Lower leg skin (tissue), 4 donors: ENCODE measurements around the gene MISP. TPM values are rescaled to one million over a fixed set of nuclear protein-coding genes. Genes with fewer than 3 reads are reported as not detected.

Experiments used
- DNase-seq, 2 donors: peaks; one replicate each; pipeline ENCODE4 v3.0.0-alpha.2; 2019; ENCODE audit warnings: low spot score in 2 of 2
- H3K4me3 ChIP-seq: fragments of 200-600 bp; sonication (generic); 2 replicates; pipeline ENCODE4 v1.5.1; 2017; ENCODE audit warnings: mild to moderate bottlenecking, low read depth; ENCODE audit not compliant: poor library complexity, severe bottlenecking
- POLR2A ChIP-seq, 2 donors: fragments of 450-650 bp; IDR thresholded peaks; one replicate each; pipeline ENCODE4 v1.6.1; 2016 to 2017; ENCODE audit warnings: antibody characterized with exemption in 2 of 2, mild to moderate bottlenecking in 1 of 2, moderate library complexity in 1 of 2
- WGBS, 2 donors: methylation state at CpG; one replicate each; pipeline ENCODE4 v1.1.5; 2018; 5-methylcytosine and 5-hydroxymethylcytosine counted together
- intact Hi-C: fragments of 100-400 bp; cut with DNase I; formaldehyde crosslinking; loops from one replicate; pipeline ENCODE4 v1.15.0; 2023; ENCODE audit warnings: low total_unique reads
- total RNA-seq, 4 donors: library from RNA; depleted of rRNA; stranded (reverse); fragments of >200 nt; gene quantifications; one replicate each; pipeline ENCODE4 v1.1.0, GENCODE V29; 2016
- TF ChIP-seq, protein P1 (sequence below), 3 donors: fragments of 450-650 bp; IDR thresholded peaks; one replicate each; pipeline ENCODE4 v1.5.1; 2016; ENCODE audit warnings: antibody characterized with exemption in 3 of 3, mild to moderate bottlenecking in 3 of 3, moderate library complexity in 2 of 3

MISP gene
- total RNA-seq, 4 donors from 2014 or later = 0.08 to 2.8 (median 0.92) TPM

DNA sequence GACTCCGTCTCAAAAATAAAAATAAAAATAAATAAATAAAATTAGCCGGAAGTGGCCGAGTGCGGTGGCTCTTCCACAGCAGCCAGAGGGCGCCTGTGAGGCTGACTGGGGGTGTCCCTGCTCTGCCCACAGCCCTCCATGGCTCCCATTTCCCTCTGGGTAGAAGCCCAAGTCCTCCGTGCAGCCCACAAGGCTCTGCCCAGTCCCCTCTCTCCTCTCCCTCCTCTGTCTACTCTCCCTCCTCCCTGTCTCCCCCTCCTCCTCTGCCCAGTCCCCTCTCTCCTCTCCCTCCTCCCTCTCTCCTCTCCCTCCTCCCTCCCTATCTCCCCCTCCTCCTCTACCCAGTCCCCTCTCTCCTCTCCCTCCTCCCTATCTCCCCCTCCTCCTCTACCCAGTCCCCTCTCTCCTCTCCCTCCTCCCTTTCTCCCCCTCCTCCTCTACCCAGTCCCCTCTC, 20.4 kb downstream of the MISP start:
- WGBS, 2 donors = 13% methylated on average over 6 of the region's 6 CpGs
- intact Hi-C loops = no loop called here
- no peak overlapping the region for H3K4me3 ChIP-seq
- TF ChIP-seq POLR2A (IDR thresholded peaks at IDR 0.05) = no peak
- TF ChIP-seq, protein P1, sequence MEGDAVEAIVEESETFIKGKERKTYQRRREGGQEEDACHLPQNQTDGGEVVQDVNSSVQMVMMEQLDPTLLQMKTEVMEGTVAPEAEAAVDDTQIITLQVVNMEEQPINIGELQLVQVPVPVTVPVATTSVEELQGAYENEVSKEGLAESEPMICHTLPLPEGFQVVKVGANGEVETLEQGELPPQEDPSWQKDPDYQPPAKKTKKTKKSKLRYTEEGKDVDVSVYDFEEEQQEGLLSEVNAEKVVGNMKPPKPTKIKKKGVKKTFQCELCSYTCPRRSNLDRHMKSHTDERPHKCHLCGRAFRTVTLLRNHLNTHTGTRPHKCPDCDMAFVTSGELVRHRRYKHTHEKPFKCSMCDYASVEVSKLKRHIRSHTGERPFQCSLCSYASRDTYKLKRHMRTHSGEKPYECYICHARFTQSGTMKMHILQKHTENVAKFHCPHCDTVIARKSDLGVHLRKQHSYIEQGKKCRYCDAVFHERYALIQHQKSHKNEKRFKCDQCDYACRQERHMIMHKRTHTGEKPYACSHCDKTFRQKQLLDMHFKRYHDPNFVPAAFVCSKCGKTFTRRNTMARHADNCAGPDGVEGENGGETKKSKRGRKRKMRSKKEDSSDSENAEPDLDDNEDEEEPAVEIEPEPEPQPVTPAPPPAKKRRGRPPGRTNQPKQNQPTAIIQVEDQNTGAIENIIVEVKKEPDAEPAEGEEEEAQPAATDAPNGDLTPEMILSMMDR (IDR thresholded peaks at IDR 0.05) = no peak
- no peak for DNase-seq

DNA sequence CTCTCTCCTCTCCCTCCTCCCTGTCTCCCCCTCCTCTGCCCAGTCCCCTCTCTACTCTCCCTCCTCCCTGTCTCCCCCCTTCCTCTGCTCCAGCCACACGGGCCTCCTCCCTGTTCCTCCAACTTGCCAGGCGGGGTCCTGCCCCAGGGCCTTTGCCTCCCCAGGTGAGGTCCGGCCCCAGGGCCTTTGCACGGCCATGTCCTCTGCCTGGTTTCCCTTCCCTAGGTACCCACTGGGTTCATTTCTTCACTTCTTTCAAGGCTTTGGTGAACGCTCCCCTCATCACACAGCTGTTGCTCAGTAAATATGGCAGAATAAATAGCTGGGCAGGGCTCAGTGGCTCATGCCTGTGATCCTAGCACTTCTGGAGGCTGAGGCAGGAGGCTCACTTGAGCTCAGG, 21.2 kb downstream of the MISP start:
- WGBS, 2 donors = 78 to 92% methylated on average over 5 of the region's 5 CpGs
- TF ChIP-seq, protein P1 (IDR thresholded peaks at IDR 0.05) = no peak
- no peak for TF ChIP-seq POLR2A (IDR thresholded peaks at IDR 0.05)
- no peak for DNase-seq
- no peak overlapping the region for H3K4me3 ChIP-seq
- intact Hi-C loops = no loop called here

DNA sequence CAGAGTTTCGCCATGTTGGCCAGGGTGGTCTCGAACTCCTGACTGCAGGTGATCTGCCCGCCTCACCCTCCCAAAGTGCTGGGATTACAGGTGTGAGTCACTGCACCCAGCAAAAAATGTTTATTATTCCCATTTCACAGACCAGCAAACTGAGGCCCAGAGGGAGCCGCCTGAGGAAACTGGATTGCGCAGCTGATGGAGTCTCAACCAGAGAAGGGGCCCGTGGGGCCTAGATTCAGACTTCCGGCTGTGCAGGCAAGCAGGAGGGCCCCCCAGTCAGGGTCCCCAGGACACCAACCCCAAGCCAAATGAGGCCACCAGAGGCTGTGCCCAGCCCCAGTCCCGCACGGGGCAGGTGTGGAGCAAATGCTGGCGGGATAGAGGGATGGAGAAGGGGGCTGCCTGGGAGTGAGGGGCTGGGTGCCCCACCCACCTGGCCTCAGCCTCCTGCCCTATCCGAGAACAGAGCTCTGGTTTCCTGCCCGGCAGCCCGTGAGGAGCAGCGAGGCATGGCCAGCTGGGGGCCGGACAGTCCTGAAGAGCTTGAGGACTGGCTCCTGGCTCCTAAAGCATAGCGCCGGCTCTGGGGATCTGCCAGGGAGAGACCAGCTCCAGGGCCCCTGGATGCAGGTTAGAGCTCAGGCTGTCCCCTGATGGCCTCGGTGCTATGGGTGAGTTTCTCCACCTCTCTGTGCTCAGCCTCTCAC, 22.0 kb downstream of the MISP start:
- 89 to 94% methylated on average over 11 to 13 of the region's 18 CpGs for WGBS, 2 donors
- intact Hi-C loops = no loop called here
- TF ChIP-seq, protein P1 (IDR thresholded peaks at IDR 0.05) = no peak
- TF ChIP-seq POLR2A (IDR thresholded peaks at IDR 0.05) = no peak
- no peak for DNase-seq
- H3K4me3 ChIP-seq = no peak overlapping the region

DNA sequence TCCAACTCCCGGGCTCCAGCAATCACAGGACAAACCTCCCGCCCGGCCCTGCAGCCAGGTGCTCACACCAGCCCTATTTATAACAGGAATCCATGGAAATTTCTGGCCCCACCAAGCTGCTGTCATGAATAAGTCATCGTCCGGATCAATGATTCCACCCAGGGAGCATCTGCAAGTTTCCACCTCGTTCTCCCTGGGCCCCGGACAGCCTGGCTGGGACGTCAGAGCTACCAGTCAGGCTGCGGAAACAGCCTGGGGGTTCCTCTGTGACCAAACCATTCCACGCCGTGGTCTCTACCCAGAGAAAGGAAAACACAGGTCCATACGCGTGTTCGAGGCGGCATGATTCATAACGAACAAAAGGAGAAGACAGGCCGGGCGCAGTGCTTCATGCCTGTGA, 25.6 kb downstream of the MISP start:
- intact Hi-C loops = no loop called here
- WGBS, 2 donors = 59 to 81% methylated on average over 16 to 18 of the region's 18 CpGs
- TF ChIP-seq POLR2A (IDR thresholded peaks at IDR 0.05) = no peak
- TF ChIP-seq, protein P1 (IDR thresholded peaks at IDR 0.05) = no peak
- H3K4me3 ChIP-seq = no peak overlapping the region
- DNase-seq = no peak

DNA sequence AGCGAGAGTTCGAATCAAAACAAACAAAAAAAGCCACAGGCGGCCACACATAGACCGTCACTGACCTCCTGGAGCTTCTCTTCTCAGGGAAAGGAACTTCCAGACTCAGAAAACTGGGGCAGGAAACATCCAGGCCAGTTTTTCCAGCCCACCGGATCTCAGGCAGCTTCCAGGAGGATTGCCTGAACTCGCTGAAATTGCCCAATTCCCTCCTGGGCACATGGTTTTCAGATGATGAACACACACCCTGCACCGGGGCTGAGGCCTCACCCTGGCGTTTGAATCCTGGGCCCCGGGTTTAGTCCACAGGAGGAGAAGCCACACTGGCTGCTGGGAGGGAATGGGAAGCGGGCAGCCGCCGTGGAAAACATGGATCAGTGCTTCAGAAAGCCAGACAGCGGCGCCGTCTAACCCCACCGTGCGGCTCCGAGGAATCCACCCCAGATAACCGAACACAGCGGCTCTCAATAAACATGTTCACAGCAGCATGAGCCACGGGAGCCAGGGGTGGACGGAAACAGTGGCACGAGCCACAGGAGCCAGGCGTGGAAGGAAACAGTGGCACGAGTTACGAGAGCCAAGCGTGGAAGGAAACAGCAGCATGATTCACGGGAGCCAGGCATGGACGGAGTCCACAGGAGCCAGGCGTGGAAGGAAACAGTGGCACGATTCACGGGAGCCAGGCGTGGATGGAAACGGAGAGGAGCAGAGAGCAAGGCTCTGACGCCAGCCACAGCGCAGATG, 28.2 kb downstream of the MISP start:
- no peak for TF ChIP-seq POLR2A (IDR thresholded peaks at IDR 0.05)
- TF ChIP-seq, protein P1 (IDR thresholded peaks at IDR 0.05) = no peak
- peak; percentile 84 to 94 for DNase-seq
- no peak overlapping the region for H3K4me3 ChIP-seq
- intact Hi-C loops = no loop called here
- 28 to 33% methylated on average over 36 of the region's 36 CpGs for WGBS, 2 donors
